ENCODE data around the gene USP32. TPM values are rescaled to one million over a fixed set of nuclear protein-coding genes. Genes with fewer than 3 reads are reported as not detected.
"Not testable (repeated sequence)": the region's sequence is repeated elsewhere in the genome, so short reads cannot be mapped to it uniquely, and the experiment has no call there.

The USP32 gene
- total RNA-seq, 2 experiments from 2014 or later = 26.6 to 27.0 TPM

GRCh38 chr17:60258313-60258712 lies 133.6 kb downstream of the USP32 start:
- ChIA-PET CTCF (no interaction called here), POLR2A (interaction anchor here (0.6 kb wide), 1 partner anchor 1696 kb away, joined by 3 read pairs; no protein-coding TSS in a partner anchor)

GRCh38 chr17:60256174-60256573 lies 135.8 kb downstream of the USP32 start:
- POLR2A ChIA-PET = no interaction called here
- CTCF ChIA-PET = no interaction called here

GRCh38 chr17:60253048-60253447 lies 138.9 kb downstream of the USP32 start:
- ChIA-PET POLR2A (no interaction called here), CTCF (no interaction called here)

- ChIA-PET CTCF (no interaction called here), POLR2A (no interaction called here)
These were observed 139.5 kb downstream of the USP32 start for GRCh38 chr17:60252459-60252858.

- POLR2A ChIA-PET = no interaction called here
These were observed 142.6 kb downstream of the USP32 start for GRCh38 chr17:60249290-60249826.

GRCh38 chr17:60248618-60249289 lies 143.2 kb downstream of the USP32 start:
- POLR2A ChIA-PET = no interaction called here
- CTCF ChIA-PET = no interaction called here

More at GRCh38 chr17:60249290-60249826, 142.6 kb downstream of the USP32 start:
- CTCF ChIA-PET = no interaction called here

GRCh38 chr17:60247836-60248461 lies 144.0 kb downstream of the USP32 start:
- ChIA-PET CTCF (no interaction called here), POLR2A (no interaction called here)

- ChIA-PET POLR2A (no interaction called here), CTCF (interaction anchor here (0.6 kb wide), 1 partner anchor 1019 kb away, joined by 5 read pairs; no protein-coding TSS in a partner anchor)
These were observed 147.3 kb downstream of the USP32 start for GRCh38 chr17:60244656-60245055.

- ChIA-PET POLR2A (no interaction called here), CTCF (no interaction called here)
These were observed 151.6 kb downstream of the USP32 start for GRCh38 chr17:60240290-60240689.

GRCh38 chr17:60231691-60232090 lies 160.2 kb downstream of the USP32 start:
- POLR2A ChIA-PET = interaction anchor here (0.6 kb wide), 1 partner anchor 160 kb away, joined by 3 read pairs; the partner anchor contains the start of gene USP32
- CTCF ChIA-PET = interaction anchor here (0.5 to 0.8 kb wide), 4 partner anchors 8 to 674 kb away, joined by 3 read pairs; no protein-coding TSS in a partner anchor

- POLR2A ChIA-PET = interaction anchor here (0.6 kb wide), 1 partner anchor 161 kb away, joined by 3 read pairs; the partner anchor contains the start of gene USP32
These were observed 160.7 kb downstream of the USP32 start for GRCh38 chr17:60231234-60231633.

GRCh38 chr17:60230358-60230757 lies 161.6 kb downstream of the USP32 start:
- CTCF ChIA-PET = no interaction called here
- POLR2A ChIA-PET = no interaction called here

More at GRCh38 chr17:60231234-60231633, 160.7 kb downstream of the USP32 start:
- CTCF ChIA-PET = interaction anchor here (0.5 to 0.8 kb wide), 4 partner anchors 8 to 674 kb away, joined by 3 to 4 read pairs (median 3); no protein-coding TSS in a partner anchor

GRCh38 chr17:60229188-60229802 lies 162.6 kb downstream of the USP32 start:
- ChIA-PET CTCF (no interaction called here), POLR2A (no interaction called here)

GRCh38 chr17:60227276-60227675 lies 164.7 kb downstream of the USP32 start:
- CTCF ChIA-PET = not testable (repeated sequence)

GRCh38 chr17:60224064-60224463 lies 167.9 kb downstream of the USP32 start:
- ChIA-PET POLR2A (no interaction called here), CTCF (interaction anchor here (0.8 kb wide), 1 partner anchor 8 kb away, joined by 3 read pairs; no protein-coding TSS in a partner anchor)

More at GRCh38 chr17:60227276-60227675, 164.7 kb downstream of the USP32 start:
- POLR2A ChIA-PET = not testable (repeated sequence)

- CTCF ChIA-PET = interaction anchor here (0.8 kb wide), 1 partner anchor 8 kb away, joined by 3 read pairs; no protein-coding TSS in a partner anchor
- POLR2A ChIA-PET = interaction anchor here (0.6 kb wide), 1 partner anchor 195 kb away, joined by 9 read pairs; no protein-coding TSS in a partner anchor
These were observed 168.5 kb downstream of the USP32 start for GRCh38 chr17:60223456-60223855.

- POLR2A ChIA-PET, CTCF ChIA-PET: not testable (repeated sequence)
These were observed 173.2 kb downstream of the USP32 start for GRCh38 chr17:60218774-60219173.

GRCh38 chr17:60215895-60216294 lies 176.0 kb downstream of the USP32 start:
- CTCF ChIA-PET = not testable (repeated sequence)
- POLR2A ChIA-PET = interaction anchor here (0.7 kb wide), 1 partner anchor 319 kb away, joined by 5 read pairs; no protein-coding TSS in a partner anchor

- POLR2A ChIA-PET, CTCF ChIA-PET: not testable (repeated sequence)
These were observed 180.7 kb downstream of the USP32 start for GRCh38 chr17:60211282-60211681.

GRCh38 chr17:60208302-60208701 lies 183.6 kb downstream of the USP32 start:
- POLR2A ChIA-PET, CTCF ChIA-PET: not testable (repeated sequence)
